GDM1 (cell line): ENCODE measurements around the gene BID.

Source experiments
- DNase-seq: peaks from one replicate; lab custom pipeline; 2025; lab: John Stamatoyannopoulos, UW

BID gene

GRCh38 chr22:17803609-17804270 is 29.5 kb upstream of the BID start:
- no peak for DNase-seq

- no peak for DNase-seq
Observed at GRCh38 chr22:17802822-17803221, 28.6 kb upstream of the BID start.

DNA sequence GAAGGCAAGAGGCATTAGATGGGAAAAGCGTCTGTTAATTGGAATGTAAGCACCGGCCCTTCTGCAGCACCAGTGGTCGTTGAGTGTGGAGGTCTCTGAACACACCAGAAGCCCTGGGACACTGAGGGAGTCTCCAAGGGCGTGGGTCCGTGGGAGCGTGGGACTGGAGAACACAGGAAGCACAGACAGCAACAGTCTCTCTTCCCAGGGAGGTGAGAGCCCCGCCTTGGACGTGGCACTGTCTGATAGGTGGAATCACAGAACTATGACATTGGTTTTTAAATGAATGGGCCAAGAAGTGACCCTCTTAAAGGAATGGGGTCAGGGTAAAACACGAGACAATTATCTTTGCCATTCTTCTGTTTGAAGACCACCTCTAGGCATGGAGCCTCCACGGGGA is 28.1 kb upstream of the BID start:
- no peak for DNase-seq

GRCh38 chr22:17797721-17798559 is 23.7 kb upstream of the BID start:
- peak; percentile 69 for DNase-seq

DNA sequence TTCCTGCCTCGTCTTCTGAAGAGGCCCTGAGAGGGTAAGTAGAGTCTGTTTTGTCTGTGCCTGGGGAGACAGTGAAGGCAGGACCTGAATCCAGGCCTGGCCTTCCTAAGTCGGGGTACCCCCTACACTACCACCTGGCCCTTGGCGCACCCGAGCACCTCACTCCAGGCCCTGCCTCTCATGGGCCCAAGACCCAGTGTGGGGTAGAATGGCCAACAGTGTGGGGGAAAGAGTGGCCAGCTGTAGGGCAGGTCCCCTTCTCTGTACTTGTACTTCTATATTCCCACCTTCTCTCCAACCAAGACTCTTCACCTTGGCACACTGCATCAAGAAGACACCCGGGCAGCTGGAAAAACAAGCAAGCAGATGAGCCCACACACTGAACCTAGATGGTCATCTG is 22.4 kb upstream of the BID start:
- DNase-seq = no peak

DNA sequence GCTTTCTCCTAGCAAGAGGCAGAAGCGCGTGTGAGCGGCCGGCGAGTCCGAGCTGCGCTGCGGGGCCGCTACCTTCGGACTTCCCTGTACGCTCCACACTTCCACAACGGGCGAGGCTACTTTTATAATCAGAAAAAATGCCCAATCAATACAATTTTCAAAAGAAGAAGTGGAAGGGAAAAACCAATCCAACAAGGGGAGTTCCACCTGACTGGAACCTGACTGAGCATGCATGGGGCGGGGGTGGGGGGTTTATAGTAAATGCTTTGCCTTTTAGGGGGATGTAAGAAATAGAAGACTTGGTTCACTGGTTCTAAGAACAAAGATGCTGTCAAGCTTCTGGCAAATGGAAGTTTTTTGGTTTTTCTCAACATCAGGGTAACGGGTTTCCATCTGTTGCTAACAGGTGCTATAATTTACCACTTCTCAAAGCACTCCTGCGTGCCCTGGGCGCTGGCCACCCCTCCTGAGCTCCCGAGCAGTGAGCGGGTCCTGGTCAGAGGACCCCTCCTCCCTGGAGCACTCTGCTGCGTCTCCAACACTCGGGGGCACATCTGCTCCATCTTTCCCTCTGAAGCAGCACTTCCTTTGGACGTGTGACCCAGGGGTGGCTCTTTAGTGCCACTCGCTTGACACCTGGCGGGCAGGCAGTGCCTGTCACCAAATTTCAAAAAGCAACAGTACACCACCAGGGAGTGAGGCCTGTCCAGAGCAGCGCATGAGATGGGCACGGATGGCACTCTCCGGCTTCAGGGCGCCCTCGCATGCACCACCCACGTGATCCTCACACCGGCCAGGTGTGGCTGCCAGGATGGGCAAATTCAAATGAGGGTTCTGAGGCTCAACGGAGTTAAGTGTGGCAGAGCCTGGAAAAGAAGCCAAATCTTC is 21.6 kb upstream of the BID start:
- DNase-seq = no peak

DNA sequence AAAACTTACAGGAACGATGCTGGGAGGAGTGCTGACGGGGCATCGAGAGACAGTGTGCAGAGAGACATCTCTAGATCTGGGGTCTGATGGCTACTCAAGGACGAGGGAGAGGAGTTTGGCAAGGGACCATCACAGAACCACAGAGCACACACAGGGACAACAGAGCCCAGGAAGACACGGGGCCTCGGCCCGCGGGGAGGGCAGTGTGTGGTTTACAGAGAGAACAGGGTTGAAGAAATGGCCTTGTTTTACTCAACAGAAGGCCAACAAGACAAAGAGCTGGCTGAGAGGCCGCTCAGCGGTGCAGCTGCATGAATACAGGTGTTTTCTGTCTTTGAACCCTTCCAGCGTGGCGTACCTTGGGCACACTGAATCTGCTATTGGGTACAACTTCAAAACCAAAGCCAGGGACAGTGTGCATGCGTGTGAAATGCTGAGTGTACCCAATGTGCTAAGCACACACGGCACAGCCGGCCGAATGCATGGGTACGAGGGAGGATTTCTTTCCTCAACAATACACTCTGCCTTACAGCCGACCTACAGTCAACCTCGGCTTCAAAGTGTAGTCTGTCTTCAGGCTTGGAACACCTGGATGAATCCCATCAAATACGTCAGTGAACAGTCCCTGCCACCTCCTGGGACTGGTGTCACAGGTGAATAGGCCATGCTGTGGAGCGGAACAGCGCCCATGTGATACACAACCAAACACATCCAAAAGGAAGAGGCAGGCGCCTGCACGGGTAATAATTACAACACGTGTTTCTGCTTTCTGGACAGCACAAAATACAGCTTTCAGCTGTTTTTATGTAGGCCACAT is 20.7 kb upstream of the BID start:
- no peak for DNase-seq

- DNase-seq = no peak
Observed at GRCh38 chr22:17792854-17793434, 18.7 kb upstream of the BID start.

- DNase-seq = no peak
Observed at GRCh38 chr22:17792299-17792698, 18.0 kb upstream of the BID start.

- no peak for DNase-seq
Observed at GRCh38 chr22:17791196-17791595, 16.9 kb upstream of the BID start.

GRCh38 chr22:17789379-17790200 is 15.3 kb upstream of the BID start:
- no peak for DNase-seq

DNA sequence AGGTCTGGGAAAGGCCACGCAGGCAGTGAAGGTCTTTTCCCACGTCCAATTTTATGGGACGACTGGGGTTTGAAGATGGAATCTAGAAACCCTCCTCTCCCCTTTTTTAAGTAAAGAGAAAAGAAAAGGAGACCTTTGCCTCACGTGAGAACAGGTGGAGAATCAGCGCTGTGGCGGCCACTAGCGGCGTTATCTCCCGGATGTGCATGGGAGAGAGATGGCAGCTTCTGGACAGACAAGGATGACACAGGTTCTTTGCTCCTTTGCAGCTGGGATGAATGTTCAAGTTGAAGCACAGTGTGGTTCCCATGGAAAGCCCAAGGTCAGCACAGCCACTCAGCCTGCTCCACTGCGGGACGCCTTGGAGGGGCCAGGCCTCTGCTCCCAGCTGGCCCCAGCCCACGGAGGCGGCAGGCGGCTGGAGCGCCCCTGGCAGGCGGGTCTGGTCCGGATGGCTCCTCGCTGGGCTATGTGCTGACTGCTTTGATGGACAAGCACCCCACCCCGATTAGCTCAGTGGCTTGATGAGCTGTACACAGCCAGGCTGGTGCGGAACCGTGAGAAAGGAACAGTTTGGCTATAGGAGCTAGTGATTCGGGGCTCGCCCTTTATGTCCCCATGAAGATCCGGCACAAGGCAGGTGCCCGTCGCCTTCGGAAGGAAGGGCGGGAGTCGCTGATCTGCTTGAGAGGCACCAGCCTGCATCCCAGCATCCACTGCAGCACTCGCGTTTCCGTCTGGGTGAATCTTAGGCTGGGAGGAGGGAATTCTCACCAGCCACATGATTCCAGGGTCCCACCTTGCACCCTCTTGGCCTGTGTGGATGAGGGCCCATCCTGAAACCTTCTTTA is 14.5 kb upstream of the BID start:
- DNase-seq = no peak

GRCh38 chr22:17787716-17788330 is 13.6 kb upstream of the BID start:
- no peak for DNase-seq

DNA sequence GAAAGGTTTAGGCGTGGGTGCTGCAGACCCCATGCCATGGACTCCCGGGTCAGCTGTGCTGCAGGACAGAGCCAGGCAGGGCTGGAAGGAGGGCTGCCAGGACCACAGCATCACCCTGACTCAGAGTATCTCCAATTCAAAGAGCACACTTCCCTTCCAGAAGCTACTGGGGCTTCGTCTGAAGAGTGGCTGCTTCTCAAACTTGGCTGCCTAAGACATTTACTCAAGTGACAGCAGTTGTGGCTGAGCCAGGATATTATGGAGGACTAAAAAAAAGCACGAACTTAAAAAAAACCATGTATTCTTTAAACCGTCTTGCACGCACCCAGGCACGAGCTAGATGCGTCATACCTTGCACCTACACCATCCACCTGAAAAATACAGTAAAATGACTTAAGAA is 13.0 kb upstream of the BID start:
- DNase-seq = no peak

DNA sequence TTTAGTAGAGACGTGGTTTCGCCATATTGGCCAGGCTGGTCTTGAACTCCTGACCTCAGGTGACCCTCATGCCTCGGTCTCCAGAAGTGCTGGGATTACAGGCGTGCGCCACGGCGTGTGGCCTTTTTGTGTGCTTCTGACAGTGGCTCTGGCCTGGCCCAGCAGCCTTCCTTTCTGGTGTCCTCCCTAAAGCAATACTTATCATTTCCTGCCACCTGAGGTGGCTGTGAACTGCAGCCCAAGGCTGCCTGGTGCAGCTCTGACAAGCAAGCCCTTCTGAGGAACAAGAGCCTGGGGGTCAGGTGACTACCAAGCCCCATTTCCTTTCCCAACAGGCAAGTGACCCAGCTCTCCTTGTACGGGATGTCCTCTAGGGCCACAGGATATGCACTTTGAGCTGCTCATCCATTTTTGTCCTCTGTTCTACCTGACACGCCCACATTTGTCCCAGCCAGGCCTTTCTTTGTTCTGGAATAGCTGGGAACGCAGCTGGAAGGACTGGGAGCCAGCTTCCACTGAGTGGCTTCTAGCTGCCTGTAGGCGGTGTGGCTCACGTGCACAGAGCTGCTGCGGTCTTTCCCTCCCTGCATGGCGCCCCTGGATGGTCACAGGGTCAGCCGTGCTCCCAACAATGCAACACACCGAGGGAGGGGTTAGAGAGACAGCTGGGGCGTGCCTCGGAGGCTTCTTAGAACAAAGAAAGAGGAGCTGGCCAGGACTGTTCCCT is 12.3 kb upstream of the BID start:
- DNase-seq = no peak

GRCh38 chr22:17785185-17786184 is 11.2 kb upstream of the BID start:
- DNase-seq = peak; percentile 39

DNA sequence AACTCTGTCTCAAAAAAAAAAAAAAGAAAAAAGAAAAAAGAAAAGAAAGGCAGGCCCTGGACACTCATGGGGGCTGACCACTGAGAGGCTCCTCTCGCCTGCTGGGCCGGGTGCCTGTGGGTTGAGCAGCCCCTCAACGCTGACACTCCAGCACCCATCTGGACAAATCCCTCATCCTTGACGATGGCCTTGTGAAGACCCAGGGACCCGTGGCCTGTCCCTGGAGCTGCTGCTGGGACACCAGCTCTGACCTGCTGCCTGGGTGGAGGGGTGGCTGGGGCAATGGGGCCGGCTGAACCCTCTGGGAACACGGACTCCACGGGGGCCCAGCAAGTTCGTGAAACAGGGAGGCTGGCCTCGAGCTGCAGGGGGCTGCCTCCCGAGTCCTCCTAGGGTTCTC is 10.5 kb upstream of the BID start:
- no peak for DNase-seq
